Stimulated activated CD4-positive, alpha-beta T cell treated with anti-CD3 and anti-CD28 coated beads, TNF-alpha, amount 100 ng/mL, for 48 hours (primary cell): ENCODE results near the gene SLC8A3.

ENCODE experiments used
- DNase-seq, 3 donors: peaks; one replicate each; pipeline ENCODE4 v3.0.0-alpha.2; 2020; ENCODE audit warnings: low read depth in 3 of 3

The SLC8A3 gene

DNA sequence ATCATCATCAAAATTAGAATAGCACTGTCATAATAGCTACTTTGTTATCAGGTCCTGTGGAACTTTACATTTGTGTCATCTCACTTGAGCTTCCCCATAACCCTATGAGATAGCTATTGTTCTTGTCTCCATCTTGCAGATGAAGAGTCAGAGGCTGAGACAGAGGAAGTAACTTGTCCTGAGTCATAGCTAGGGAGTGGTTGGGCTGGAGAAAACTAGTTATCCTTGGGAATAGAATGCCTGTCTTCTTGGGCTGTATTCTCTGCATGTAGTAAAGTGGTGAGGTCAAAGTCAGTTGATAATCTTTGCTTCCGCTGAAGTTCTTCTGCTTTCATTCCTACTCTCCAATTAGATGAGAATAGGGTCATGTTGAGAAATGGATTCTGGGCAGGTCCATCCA, 192.5 kb downstream of the SLC8A3 start:
- no peak for DNase-seq
